GM18517 (cell line): ENCODE data around the gene TFAP2A.

Source experiments
- ATAC-seq: cut with Tn5 transposase; IDR thresholded peaks from one replicate; pipeline ENCODE4 v1.9.1; 2021; ENCODE audit warnings: mild to moderate bottlenecking, moderate library complexity; ENCODE audit not compliant: unreplicated experiment

Gene TFAP2A

GRCh38 chr6:10426781-10427279, 12.0 kb upstream of the TFAP2A start:
- ATAC-seq = no peak

GRCh38 chr6:10425975-10426780, 11.3 kb upstream of the TFAP2A start:
- peak; percentile 66 for ATAC-seq

DNA sequence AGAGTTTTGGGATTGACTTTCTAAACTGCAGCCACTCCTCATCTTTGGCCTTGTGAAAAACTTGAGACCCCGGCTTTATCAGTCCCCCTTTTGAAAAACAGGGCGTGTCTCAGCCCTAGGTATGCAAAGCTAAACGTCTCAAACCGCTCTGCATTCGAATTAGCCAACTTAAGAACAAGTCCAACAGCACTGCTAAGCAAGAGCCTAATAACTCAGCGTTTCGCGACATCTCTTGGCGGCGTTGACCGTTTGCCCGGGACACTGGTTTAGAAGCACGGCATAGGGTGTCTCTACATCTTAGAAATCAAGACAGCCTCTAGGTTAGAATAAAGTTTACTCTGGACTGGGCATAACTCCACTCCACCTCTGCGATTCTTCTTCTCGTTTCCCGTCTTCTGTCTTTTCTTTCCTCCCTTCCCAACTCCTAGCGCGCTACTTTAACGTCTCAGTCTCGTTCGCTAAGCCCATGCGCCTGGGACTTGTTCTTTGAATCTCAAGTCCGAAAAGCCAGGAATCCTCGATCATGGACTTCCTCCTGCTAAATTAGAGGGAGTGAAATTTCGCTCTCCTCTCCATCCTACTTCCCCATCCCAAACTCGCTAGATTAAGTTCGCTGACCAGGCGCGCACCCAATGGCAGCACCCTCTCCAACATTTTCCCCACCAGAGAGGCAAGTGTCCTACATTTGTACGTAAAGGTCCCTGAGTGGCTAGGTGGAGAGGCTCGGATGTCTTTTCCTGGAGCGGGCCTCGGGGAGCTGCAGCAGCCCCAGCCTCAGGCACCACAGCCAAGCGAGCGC, 10.5 kb upstream of the TFAP2A start:
- ATAC-seq = no peak

GRCh38 chr6:10424040-10424439, 9.2 kb upstream of the TFAP2A start:
- ATAC-seq = no peak

- no peak for ATAC-seq
Observed at GRCh38 chr6:10422737-10423034, 7.8 kb upstream of the TFAP2A start.

- no peak for ATAC-seq
Observed at GRCh38 chr6:10421921-10422736, 7.3 kb upstream of the TFAP2A start.

DNA sequence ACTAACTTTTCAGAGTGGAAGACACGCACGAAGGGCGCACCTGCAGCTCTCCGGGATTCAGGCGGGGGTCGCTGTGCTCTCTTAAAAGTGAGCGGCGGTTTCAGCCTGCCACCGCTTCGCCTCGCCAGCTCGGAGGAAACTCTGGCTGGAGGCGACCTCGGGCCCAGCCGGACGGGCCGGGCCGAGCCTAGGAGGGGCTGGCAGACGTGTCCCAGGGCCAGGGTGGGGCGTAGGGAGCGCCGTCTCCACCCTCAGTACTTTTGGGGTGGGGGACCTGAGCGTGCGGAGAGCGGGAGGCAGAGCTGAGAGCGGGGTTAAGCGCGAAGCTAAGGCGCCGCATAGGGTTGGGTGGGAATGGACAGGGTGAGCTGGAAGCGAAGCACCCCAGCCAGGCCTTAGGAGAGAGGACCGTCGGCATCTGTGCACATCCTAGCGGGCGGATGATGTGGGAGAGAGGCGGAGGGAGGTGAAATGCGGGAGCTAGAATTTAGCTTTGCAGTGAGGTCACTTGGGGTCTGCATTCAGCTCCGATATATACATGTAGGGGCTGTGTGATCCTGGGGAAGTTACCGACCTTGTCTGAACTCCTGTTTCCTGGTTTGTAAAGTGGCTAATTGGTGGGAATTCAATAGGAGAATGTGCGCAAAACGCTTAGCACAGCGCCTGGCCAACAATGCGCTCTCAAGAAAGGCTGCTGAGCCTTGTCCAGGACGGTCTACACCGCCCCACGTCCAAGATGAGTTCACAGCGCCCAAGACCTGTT, 6.5 kb upstream of the TFAP2A start:
- ATAC-seq = no peak

GRCh38 chr6:10420546-10421157, 5.8 kb upstream of the TFAP2A start:
- no peak for ATAC-seq

- no peak for ATAC-seq
Observed at GRCh38 chr6:10419749-10420545, 5.1 kb upstream of the TFAP2A start.

DNA sequence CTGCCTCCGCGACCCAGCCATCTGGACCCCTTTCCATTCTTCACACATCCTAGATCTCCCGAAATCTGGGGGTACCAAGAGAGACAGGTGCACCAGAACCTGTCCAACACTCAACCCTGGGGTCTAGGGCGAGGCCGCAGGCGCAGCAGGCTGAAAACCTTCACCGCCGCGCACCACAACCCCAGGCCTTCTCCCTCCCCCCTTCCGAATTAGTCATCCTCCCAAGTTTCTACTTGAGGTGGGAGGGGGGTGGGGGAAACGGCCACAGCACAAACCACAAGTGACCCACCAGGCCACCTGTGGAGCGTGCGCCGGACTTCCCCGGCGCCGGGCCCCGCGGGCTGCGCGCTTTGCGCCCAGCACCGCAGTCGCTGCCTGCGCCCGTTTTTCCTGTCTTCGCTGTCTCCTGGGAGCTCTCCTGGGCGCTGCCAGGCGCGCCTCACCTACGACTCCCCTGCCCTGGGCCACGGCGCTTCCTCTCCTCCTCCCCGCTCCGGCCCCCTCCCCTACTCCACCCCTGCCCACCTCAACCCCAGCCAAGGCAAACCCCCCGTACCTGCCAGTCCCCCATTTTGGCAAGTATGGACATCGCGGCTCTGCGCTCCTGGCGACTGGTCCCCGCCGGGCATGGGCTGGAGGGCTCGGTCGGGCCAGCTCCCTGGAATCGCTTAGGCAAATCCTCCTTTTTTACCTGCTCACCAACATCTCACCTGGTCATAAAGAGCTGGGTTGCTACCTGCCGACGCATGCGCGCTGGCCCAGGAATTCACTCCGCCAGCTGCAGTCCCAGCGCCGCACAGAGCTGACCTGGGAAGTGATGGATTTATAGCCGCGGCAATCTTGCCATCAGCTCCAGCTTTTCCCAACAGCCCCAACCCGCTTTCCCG, 4.2 kb upstream of the TFAP2A start:
- ATAC-seq = no peak

GRCh38 chr6:10418361-10418861, 3.5 kb upstream of the TFAP2A start:
- ATAC-seq = no peak

GRCh38 chr6:10417681-10418104, 2.8 kb upstream of the TFAP2A start:
- no peak for ATAC-seq

GRCh38 chr6:10416863-10417641, 2.2 kb upstream of the TFAP2A start:
- no peak for ATAC-seq

GRCh38 chr6:10416516-10416862, 1.6 kb upstream of the TFAP2A start:
- no peak for ATAC-seq

- no peak for ATAC-seq
Observed at GRCh38 chr6:10415617-10416480, 975 bp upstream of the TFAP2A start.
